GM04503 (cell line): ENCODE measurements around the gene ADCY2.

ENCODE experiments used
- DNase-seq: peaks from one replicate; pipeline ENCODE4 v3.0.0-alpha.2; 2012; ENCODE audit warnings: low read depth

ADCY2 gene

GRCh38 chr5:7597059-7597642, 201.2 kb downstream of the ADCY2 start:
- DNase-seq = no peak

DNA sequence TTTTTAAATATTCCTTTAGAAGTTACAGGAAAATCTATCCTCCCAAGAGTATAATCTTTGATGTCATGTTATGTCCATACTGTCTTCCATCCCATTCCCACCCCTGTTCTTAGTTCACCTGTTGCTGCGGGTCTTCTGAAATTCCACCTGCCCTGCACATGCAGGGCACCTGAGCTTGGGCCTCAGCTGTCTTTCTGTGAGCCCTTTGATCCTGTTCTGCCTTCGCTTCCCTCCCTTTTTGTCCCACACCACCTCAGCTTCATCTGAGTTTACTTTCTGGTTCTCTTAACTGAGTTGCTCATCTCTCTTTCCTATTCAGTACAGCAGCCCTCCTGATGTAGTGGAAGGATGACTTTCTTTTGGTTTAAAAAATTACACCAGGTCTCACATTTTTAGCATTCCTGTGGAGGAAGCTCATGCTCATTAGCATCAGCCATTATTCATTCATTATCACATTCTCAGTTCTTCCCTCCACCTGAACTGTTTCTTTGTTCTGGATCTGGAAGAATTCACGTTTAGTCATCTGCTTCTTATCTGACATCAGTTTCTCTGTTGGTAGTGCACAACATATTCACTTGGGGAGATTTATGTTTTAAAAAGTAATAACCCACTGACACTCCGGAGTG, 211.0 kb downstream of the ADCY2 start:
- DNase-seq = no peak

DNA sequence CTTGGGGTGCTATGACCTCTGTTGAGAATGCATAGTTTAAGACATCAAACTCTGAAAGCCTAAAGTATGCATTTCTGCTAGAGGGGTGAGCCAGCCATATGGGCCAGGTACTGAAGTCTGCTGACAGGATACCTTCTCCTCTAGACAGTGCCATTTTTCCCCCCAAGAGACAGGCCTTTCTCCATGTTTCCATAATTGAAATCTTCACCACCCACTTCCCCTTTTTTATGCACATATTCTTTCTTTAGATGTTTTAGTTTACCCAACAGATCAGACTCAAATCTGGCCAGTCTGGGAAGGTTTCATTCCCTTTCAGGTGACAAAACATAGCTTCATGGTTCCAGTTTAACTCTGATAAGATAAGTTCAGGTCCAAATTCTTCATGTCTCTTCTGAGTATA, 212.8 kb downstream of the ADCY2 start:
- DNase-seq = no peak

GRCh38 chr5:7609726-7610125, 213.8 kb downstream of the ADCY2 start:
- no peak for DNase-seq

- DNase-seq = no peak
These were observed 214.7 kb downstream of the ADCY2 start for GRCh38 chr5:7610531-7611177.

GRCh38 chr5:7611518-7611917, 215.6 kb downstream of the ADCY2 start:
- DNase-seq = no peak

DNA sequence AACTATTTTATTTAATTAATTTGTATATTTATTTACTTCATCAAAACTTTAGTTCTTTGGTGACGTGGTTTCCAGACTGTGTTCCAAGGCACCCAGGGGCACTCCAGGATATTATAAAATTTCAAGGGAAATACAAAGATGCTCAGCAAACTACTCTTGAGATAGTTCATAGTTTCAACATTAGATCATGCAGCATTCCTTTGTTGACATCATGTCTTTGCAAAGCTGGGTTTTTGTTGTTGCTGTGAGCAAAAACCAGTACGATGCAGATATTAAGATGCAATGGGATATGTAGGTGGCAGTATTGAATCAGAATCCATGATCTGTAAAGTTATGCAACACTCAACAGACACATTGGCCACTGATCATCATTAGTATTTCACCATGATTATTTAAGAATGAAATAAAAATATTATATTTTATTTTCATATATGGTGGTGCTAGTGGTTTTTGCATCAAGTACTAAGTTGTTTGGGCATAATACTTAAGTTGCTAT, 219.7 kb downstream of the ADCY2 start:
- no peak for DNase-seq

DNA sequence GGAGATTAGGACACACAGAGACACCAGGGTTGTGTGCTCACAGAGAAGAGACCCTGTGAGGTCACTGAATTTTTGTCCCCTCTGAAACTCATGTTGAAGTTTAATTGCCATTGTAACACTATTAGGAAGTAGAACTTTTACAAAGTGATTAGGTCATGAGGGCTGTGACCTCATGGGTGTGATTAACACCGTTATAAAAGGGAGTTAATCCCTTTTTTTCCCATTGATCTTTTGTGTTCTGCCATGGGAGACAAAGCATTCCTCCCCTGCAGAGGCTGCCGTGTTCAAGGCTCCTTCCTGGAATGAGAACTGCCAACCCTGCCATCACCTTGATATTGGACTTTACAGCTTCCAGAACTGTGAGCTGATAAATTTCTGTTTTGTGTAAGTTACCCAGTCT, 221.0 kb downstream of the ADCY2 start:
- no peak for DNase-seq

- DNase-seq = no peak
These were observed 226.6 kb downstream of the ADCY2 start for GRCh38 chr5:7622498-7622897.

DNA sequence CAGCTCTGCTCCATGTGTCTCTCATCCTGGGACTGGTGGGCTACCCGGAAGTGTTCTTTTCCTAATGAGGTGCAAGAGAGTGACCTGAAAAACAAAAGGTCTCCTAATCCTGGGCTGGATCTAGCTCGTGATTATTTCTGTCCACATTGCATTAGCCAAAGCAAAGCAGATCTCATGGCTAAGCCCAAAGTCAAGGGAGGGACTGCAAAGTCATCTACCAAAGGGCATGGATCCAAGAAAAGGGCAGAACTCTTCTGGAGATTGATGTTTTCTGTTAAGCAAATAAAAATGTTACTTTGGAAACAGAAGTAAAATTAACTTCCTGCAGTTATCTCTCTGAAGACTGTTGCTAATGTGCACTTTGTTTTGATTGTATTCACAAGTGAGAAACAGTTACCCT, 229.8 kb downstream of the ADCY2 start:
- no peak for DNase-seq

GRCh38 chr5:7628248-7628647, 232.3 kb downstream of the ADCY2 start:
- DNase-seq = no peak

DNA sequence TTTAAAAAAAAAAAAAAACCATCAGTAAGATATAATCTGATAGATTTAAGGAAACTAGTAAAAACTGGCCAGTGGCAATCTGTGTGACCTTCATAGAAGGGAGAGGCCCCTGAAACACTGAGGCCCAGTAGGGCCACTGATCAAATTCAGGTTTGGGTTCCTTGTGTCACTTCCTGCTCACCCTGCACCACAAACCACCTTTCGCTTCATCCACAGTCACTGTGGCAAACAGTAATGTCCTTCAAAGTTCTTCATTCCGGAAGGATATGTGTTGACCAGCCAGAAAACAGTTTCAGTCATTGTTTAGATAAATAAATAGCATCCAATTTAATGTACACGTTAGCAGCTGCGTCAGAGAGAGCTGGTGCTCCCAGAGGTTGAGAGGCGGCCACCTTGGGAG, 232.9 kb downstream of the ADCY2 start:
- no peak for DNase-seq

DNA sequence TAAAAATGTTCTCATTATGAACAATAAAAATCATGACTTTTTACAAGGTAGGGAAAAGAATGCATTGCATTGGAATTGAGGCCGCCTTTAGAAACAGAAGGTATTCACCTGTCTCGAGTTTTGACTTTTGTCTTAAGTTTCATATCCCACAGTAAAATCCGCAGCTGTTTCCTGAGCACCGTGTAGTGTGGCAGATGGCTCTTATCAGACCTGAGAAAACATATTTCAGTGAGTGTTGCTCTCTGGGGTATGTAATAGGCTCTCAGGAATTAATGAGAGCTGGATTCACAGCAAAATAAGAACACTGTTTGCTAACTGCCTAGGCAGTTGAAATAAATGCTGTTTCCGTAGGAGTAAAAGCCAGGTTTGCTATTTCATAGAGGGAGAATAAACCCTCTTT, 233.6 kb downstream of the ADCY2 start:
- no peak for DNase-seq

GRCh38 chr5:7634837-7635236, 238.9 kb downstream of the ADCY2 start:
- no peak for DNase-seq

DNA sequence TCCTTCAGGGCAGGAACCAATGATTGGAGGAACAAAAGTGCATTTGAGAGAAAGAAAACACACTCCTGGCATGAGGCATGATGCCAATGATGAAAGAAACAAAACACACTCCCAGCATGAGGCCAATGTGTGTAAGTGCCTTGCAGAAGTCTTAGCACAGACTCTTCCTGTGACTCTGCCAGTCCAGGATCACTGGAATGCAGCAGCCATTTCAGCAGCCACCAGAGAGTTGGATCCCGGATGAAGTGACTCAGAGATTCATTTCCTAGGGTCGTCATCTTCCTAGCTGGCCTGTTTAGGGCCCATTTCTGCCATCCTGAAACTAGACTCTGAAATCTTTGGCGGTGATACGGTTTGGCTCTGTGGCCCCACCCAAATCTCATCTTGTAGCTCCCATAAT, 242.5 kb downstream of the ADCY2 start:
- DNase-seq = no peak

DNA sequence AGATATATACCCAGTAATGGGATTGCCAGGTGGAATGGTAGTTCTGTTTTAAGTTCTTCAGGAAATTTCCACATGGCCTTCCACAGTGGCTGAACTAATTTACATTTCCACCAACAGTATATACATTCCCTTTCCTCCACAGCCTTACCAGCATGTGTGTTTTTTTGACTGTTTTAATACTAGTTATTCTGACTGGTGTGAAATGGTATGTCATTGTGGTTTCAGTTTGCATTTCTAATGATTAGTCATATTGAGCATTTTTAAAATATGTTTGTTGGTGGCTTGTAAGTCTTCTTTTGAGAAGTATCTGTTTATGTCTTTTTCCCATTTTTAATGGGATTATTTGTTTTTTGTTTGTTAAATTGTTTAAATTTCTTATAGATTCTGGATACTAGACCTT, 246.1 kb downstream of the ADCY2 start:
- DNase-seq = no peak

DNA sequence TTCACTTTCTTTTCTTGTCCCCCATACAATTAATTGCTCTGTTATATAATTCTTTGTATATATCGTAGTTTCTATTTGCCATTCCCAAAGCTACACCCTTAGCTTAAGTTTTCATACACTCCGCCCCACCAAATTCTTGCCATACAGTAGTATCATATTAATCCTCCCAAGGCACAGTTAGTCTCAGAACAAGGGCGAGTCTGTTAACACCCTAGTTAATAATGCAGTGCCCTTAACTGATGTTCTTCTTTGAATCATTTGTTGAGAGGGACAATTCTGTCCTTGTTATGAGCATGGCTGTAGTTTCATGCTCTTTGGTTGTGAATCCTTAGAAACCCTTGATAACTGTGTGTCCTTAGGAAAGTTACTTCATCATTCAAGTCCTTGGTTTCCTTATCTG, 248.8 kb downstream of the ADCY2 start:
- DNase-seq = no peak

DNA sequence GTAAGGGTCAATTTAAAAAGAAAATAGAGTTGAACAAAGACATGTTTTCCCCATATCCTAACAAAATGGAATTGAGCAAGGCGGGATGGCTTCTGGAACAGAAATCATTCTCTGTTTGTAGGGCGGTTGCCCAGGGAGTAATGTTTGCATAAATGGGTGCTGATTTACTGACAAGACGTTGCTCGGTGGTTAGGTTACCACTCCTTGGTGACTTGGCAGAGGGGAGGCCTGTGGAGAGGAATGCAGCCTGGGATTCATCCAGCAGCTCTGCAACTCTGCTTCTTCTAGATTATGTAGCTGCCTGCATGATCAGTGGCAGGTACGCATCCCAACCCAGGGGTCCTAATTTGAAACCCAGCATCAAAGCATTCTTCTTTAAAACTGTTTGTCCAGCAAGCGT, 254.8 kb downstream of the ADCY2 start:
- DNase-seq = no peak

- DNase-seq = no peak
These were observed 257.1 kb downstream of the ADCY2 start for GRCh38 chr5:7653046-7653445.

- DNase-seq = no peak
These were observed 261.2 kb downstream of the ADCY2 start for GRCh38 chr5:7657153-7657552.

- DNase-seq = no peak
These were observed 263.5 kb downstream of the ADCY2 start for GRCh38 chr5:7659420-7659819.

DNA sequence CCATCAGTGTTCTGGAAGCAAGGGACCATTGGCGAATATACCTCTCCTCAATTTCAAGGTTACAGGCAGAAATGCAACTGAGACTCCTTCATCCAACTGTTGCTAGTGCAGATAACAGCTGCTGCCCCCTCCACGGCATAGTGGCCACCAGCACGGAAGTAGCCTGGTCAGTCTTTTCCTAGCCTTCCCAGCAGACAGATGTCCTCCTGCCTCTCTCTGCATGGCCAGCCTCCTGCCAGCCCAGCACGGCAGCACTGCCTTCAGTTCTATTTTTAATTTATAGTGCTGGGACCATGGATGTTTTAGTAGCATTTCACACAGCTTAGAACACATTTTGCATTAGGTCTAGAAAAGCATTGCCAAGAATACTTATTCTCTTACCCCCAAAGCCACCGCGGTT, 266.4 kb downstream of the ADCY2 start:
- no peak for DNase-seq

GRCh38 chr5:7663808-7664207, 267.9 kb downstream of the ADCY2 start:
- DNase-seq = no peak

GRCh38 chr5:7664208-7664607, 268.3 kb downstream of the ADCY2 start:
- DNase-seq = no peak
